Measurements from ENCODE around the gene TMEM247.

Gene TMEM247

DNA sequence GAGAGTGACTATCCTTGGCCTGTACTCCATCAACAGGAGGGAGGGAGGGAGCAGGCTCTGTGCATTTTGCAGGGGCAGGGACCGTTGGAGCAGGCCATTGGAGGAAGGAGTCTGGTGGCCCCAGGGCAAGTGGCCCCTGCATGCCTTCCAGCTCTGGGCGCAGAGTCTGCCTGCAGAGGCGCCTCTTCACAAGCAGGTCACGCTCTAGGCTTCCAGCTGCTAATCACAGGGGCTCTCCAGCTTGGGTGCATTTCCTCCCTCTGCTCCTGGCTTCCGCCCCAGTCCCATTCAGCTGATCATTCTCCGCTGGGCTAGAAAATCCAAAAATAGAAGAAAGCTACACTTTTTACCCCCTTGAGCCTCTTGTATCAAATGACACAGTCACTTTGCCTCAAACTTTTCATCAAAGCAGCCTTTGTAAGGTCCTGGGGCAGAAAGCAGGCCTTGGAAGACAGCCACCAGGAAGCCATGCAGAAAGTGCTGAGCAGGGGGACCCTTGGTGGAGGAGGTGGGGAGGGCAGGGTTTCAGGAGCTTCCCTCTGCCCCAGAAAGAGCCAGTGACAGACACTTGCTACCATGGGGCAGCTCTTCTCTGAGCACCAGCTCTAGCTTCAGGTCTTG is 11.3 kb downstream of the TMEM247 start:
- DNase-seq, result no peak

GRCh38 chr2:46492301-46492700 is 12.9 kb downstream of the TMEM247 start:
- DNase-seq, result no peak

DNA sequence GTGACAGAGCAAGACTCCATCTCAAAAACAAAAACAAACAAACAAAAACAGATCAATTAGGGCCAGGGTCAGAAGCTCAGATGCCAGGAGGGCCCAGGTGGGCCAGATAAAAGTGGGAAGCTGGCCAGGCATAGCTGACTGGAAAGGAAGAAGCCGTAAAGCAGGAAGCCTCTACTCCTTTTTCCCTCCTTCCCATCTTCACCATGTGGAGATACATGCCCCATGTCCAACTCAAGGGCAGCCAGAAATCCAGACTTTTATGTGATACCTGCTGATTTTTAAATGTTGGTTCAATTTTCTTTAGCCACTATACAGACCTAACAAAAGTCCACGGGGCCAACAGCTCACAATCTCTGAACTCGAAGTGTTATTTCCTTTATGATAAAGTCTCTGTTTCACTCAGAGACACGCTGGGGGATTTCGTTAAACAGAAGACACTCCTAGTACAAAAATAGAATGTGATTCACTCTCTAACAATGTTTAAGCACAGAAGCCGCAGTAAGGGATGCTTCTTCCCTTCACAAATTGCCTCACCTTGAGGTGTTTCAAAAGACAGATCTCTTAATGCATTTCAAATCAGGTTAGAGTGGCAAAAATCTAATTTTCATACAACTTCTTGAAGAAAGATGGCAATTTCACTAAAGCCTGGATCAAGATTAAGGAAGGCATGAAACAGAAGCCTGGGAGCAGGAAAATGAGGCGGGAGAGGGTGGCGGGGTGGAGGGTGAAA is 14.0 kb downstream of the TMEM247 start:
- no peak for DNase-seq

- DNase-seq, result no peak
These were observed 14.5 kb downstream of the TMEM247 start for GRCh38 chr2:46493971-46494250.

DNA sequence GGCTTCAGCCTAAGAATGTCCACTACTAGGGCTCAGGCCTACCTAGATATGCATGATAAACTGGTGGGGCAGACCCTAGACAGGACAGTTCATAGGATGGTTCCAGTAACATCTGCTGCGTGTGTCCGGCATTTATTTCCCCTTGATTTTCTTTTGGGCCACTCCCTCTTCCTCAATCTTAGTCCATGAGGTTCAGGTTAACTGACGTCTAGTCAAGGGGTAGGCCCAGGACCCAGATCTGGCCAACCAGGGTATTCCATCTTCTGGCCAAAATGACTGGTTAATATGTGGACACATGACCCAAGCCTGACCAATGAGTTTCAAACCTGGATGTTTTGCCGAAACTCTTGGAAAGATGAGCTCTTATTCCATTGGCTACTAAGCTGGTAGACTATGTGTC is 15.2 kb downstream of the TMEM247 start:
- no peak for DNase-seq

DNA sequence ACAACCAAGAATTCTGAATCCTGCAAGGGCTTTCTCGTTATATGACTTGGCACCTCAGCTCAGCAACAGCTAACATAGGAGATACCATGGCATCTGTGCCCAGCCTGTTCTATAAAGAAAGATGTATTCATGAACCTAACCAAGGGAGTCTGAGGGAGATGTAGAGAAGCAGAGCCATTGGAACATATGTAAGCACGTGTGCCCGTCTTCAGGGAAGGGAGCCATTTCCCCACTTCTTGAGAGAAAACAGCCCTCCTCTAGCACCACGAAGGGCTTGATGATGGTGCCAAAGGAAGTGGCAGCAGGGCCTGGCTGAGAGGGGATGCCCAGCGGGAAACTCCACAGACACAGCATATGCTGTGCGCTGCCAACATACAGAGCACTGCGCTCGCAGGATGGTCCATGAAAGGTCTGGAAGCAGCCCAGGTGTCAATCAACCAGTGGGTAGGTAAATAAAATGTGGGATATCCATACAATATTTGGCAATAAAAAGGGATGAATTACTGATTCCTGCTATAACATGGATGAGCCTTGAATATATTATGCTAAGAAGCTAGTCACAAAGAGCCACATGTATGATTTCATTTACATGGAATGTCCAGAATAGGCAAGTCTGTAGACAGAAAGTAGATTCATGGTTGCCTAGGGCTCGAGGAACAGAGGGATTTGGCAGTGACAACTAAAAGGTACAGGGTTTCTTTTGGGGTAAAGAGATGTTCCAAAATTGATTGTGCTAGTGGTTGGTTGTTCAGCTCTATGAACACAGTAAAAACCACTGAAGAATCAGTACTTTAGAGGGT is 16.1 kb downstream of the TMEM247 start:
- no peak for DNase-seq

DNA sequence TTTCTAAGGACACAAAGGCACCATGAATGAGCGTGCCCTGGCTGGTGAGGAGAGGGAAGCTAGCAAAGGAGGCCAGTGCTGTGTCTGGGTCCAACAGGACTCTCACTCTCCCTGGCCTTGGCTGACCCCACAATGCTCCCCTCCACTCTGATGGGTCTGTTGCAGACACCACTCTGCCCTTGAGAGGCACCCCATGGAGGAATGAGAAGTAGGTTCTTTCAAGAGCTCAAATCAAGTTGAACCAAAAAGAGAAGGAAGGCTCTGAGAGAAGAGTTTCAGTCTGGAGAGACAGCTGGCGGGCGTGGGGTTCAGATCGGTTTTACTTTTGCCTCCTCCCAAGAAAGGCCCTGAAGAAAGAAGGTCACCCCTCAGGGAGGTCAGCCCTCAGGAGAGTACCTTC is 18.4 kb downstream of the TMEM247 start:
- DNase-seq, result no peak

- no peak for DNase-seq
These were observed 19.3 kb downstream of the TMEM247 start for GRCh38 chr2:46498681-46499080.

GRCh38 chr2:46499392-46499785 is 20.0 kb downstream of the TMEM247 start:
- no peak for DNase-seq

DNA sequence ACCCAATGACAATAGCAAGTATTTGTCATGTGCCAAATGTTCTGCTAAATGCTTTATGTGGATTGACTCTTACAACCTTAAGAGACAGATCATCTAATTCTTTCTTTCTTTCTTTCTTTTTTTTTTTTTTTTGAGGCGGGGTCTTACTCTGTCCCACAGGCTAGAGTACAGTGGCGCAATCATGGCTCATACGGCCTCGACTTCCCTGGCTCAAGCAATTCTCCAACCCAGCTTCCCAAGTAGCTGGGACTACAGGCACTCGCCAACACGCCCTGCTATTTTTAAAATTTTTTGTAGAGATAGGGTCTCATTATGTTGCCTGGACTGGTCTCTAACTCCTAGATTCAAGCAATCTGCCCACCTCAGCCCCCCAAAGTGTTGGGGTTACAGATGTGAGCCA is 21.4 kb downstream of the TMEM247 start:
- no peak for DNase-seq

DNA sequence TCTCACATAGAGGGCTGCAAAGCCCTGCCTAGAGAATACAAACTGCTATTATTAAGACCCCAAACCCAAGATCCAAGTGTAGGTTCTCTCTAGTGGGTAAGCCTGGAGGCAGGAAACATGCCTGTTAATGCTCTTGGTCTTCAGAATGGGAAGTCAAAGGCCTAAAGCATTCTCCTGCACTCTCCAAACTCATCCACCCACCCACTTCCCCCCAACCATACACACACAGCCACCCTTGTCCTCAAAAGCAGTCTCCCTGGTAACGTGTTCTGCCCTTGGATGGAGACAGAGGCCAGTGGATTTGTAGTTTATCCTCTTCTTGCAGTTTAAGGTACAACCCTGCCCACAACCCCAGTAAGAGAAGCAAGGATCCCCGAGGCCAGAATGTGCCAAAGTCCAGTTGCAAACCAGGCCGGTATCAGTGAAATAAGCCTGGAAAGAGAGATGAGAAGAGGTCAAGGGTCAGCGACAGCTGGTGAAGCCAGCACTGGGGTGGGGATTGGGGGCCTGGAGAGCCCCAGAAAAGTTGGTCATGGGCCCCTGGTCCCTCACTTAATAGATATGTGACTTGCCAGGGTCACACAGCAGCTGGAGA is 23.0 kb downstream of the TMEM247 start:
- DNase-seq, result no peak

DNA sequence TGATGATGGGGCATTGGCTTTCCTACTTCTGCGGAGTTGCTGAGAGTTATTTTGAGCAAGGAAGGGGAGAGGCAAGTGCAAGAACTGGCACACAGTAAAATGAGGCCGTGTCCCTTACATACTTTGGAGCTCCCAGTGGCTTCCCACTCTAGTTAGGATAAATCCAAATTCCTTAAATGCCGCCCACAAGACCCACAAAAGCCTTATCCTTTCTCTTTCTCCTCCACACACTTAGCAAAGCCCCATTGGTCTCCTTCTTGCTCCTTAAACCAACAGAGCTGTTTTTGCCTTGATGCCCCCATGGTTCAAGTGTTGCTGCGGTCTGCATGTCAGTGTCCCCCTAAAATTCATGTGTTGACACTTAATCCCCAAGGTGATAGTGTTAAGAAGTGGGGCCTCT is 24.3 kb downstream of the TMEM247 start:
- DNase-seq, result no peak

GRCh38 chr2:46504221-46504620 is 24.9 kb downstream of the TMEM247 start:
- no peak for DNase-seq

GRCh38 chr2:46504685-46505471 is 25.5 kb downstream of the TMEM247 start:
- no peak for DNase-seq

DNA sequence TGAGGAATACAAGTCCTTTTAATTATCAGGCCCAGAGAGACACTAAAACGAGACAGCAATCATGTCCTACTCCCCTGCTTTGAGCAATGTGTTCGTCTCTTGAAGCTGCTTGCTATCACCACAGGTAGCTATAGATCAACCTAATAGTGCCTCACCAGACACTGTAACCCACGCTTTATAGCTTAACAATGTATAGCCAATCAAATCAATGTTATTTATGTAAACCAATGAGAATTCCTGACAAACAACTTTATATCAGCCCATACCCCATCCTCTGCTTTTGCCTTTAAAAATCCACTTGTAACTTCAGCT is 26.1 kb downstream of the TMEM247 start:
- no peak for DNase-seq

DNA sequence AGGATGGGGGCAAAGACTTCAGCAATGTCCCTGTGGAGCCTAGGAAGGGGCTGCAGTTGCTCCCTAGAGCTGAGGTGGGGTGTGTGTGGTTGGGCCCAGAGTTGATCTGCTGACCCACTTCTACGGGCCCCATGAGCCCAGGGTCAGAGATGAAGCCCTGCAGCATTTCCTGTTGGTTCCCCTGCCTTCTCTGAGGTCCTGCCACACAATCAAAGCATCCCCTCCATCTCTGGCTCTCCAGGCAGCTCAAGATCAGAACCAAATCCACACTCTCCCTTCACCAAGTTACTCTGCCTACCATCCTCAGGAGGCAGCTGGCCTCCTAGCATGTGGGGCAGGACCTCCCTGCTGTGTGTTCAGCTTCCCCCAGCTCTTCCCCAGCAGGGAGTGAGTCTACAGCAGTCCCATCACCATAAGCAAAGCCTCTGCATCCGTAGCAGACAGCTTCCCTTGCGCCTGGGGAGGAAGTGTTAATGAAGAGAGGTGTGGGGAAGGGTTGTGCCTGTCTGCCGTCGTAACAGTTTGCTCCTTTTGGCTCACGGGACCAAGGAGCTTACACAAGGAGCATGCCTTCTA is 26.9 kb downstream of the TMEM247 start:
- no peak for DNase-seq

GRCh38 chr2:46508312-46508711 is 28.9 kb downstream of the TMEM247 start:
- DNase-seq, result no peak

GRCh38 chr2:46508759-46509158 is 29.4 kb downstream of the TMEM247 start:
- no peak for DNase-seq

GRCh38 chr2:46509804-46510203 is 30.4 kb downstream of the TMEM247 start:
- no peak for DNase-seq

DNA sequence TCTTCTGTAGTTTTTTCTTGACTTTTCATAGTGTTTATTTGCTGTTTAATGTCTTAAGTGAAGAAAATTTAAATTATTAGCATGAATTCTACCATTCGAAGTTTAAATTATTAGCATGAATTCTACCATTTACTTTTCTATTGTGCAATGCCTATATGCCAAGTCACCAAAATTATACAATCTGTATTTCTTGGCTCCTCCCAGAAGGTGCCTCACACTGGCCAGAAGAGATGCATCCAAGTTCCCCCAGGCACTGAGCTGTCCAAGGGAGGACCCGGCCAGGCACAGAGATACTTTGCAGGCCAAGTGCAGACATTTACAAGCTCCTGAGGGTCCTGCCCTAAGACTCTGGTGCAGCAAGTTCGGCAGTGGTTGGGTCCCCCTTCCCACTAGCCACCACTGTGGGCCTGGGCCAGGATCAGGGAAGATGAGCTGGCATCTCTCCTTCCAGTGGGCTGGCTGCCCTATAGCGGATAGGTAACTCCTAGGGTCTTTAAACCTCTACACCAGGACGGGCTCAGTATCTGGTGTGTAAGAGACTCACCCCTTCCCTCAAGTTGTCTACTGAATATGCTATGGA is 31.3 kb downstream of the TMEM247 start:
- no peak for DNase-seq

DNA sequence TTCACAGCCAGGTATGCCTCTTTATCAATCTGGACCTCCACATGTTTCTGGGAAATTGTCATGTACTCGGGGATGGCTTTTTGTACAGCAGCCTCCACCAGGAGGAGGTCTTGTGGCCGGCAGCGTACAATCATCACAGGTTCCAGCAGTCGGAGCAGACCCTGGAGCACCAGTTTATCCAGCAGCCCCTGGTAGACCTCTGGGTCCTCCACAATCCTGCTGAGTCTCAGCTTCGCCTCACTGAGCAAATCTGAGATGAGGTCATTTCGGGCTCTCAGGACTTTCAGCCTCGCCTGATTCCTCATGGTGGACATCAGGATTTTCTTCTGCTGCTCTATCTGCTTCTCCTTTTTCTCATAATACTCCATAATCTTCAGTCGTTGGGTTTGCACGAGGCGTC is 32.8 kb downstream of the TMEM247 start:
- no peak for DNase-seq

- no peak for DNase-seq
These were observed 35.4 kb downstream of the TMEM247 start for GRCh38 chr2:46514738-46515137.

DNA sequence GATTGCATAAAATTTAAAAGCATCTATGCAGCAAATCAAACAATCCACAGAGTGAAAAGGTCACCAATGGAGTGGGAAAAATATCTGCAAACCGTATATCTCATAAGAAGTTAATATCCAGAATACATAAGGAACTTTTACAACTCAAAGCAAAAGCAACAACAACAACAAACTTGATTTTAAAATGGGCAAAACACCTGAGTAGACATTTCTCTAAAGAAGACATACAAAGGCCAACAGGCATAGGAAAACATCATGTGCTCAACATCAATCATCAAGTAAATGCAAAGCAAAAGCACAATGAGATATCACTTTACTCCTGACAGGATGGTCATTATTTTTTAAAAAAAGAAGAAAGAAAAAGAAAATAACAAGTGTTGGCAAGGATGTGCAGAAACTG is 38.1 kb downstream of the TMEM247 start:
- DNase-seq, result no peak

Measured in CD4-positive, alpha-beta T cell treated with Interleukin-4 for 4 hours (primary cell).